M059J (cell line): ENCODE measurements around the gene HLF. TPM values are rescaled to one million over a fixed set of nuclear protein-coding genes. Genes with fewer than 3 reads are reported as not detected.

Experiments used
- DNase-seq: peaks from one replicate; pipeline ENCODE4 v3.0.0-alpha.2; 2012; ENCODE audit warnings: low read depth
- total RNA-seq: library from RNA; depleted of rRNA; stranded (reverse); fragments of >200 nt; shearing (Covaris generic); gene quantifications from 2 replicates; pipeline ENCODE4 v1.2.3, GENCODE V29; 2014

The HLF gene
- total RNA-seq, 1 experiment from 2014 or later, result 5.3 TPM

DNA sequence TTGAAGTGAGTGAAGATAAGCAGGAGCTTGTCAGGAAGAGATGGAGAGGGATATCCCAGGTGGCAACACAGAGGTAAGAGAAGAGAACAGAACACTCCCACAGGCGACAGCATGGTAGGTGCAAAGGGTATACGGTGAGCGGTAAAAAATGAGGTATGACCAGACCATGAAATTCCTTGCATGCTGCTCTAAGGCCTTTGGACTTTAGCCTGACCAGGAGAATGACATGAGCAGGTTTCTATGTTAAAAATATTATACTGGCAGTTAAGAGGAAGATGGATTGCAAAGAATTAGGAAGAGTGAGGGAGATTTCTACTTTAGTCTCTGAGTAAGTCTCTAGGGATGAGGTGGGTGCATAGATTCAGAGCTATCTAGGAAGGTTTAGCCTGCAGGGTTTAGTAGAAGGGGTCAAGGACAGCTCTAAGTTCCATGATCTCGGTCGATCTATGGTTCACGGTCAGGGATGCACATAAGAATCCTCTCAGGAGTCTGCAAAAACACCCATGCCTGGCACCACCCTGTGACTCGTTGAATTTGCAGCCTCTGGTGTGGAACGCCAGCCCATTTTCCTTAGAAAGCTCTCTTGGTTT is 65.7 kb downstream of the HLF start:
- no peak for DNase-seq

DNA sequence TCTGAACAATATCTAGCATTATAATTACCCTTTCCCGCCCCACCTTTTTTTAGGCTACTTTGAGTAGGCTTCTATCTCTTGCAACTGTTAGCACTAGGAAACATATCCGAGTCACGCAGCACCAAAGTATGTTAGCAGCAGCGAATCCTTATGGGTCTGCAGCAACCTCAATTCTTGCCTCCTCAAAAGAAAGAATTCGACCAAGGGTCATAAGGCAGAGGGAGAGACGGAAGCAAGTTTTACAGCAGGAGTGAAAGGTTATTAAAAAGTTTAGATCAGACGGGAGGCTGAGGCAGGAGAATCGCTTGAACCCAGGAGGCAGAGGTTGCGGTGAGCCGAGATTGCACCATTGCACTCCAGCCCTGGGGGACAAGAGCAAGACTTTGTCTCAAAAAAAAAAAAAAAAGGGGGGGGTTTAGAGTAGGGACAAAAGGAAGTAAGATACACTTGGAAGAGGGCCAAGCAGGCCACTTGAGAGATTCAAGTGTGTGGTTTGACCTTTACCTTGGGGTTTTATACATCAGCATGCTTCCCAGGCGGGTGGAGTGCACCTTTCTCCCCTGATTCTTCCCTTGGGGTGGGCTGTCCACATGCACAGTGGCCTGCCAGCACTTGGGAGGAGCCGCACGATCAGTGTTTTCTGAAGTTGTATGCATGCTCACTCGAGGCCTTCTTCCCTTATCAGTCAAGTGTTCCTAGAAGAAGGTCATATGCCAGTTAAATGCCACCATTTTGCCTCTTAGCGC is 67.7 kb downstream of the HLF start:
- DNase-seq, result peak; percentile 45

DNA sequence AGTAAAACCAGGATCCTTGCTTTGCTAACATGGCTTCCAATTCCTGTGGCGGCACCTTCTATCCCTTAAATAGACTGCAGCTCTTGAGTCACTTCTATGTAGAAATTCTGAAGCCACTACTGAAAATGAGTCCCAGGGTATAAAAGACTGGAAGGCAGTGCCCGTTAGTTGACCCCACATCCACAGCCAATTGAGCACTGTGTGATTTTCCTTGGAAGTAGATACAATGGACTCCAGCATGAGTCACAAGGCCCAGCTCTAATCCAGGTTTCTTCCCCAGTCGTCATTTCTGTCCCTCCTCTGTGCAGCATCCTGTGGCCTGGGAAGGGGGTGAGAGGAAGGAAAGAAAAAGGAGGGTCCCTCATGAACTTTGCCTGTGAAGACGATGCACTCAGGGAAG is 69.5 kb downstream of the HLF start:
- peak; percentile 88 for DNase-seq

DNA sequence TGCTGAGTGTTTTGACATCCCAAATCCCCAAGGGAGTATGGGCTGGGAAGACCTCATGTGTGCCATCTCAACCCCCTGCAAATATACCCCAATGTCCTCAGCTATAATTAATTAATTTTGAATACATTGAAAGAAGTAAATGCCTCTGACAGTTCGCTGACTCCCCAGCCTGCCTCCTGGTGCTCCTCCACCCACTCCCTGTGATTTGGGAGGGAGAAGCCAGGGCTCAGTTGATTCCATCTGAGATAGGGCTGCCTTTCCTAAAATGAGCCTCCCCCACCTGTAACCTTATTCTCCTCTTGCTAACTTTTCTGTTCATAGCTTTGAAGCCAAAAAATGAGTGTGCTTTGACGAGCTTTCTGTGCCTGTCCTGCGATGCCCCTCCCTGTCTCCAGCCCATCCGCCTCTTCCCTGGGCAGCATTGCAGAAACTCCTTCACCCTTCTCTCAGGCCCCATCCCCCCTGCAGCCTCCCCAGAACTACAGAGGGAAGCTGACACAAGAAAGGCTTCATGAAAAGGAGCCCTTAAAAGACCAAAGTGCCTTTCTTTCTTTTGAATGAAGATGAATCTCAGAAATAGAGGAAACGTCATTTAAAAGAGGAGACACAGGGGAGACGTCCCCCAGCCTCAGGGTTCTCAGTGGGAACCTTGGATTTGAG is 70.3 kb downstream of the HLF start:
- no peak for DNase-seq

DNA sequence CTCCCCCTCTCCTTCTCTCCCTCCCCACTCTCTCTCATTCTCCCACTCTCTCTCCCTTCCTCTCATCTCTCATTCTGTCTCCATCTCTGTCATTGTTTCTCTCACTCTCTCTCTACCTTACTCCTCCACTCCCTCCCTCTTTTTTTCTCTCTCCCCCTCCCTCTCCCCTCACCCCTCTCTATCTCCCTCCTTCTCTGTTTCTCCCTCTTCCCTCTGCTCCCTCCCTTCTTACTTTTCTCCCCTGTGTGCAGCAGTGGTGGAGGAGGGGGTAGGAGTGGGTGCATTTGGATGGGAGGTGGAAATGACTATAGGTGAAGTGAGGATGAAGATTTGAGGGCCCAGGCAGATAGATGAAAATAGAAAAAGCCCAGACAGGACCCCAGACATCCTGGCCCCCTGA is 70.9 kb downstream of the HLF start:
- DNase-seq, result no peak

DNA sequence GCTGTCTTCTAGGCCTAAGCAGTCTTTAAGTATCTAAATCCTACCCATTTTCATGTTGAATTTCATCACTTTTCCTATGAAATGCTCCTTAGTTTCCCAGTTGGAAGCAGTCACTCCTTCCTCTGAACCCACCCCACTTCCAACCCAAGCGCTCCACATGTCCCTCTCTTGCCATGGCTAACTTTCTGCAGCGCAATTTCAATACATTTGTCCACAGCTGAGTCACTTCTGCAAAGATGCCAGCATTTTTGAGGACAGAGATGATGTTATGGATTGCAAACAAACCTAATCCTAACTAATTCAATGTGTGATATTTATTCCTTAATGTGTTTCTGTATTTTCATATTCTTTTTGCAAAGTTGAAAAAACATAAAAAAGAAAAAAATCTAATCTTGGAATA is 71.7 kb downstream of the HLF start:
- no peak for DNase-seq

DNA sequence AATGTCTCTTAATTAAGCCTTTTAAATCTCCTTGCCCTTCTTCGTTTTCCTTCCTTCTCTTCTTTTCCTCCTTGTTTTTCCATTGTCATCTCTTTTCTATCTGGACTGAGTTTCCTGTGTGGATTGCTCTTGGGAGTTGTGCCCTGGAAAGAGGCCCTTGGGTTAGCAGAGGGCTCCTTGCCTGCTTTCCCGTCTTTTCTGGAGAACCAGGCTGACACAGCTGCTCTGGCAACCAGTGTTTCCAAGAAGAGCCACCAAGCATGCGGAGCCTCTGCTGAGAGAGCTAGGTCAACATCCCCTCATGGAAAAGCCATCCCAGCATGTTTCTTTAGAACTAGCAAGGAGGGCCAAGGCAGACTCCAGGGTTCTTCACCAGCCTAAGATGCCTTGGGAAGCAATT is 75.4 kb downstream of the HLF start:
- DNase-seq, result no peak

DNA sequence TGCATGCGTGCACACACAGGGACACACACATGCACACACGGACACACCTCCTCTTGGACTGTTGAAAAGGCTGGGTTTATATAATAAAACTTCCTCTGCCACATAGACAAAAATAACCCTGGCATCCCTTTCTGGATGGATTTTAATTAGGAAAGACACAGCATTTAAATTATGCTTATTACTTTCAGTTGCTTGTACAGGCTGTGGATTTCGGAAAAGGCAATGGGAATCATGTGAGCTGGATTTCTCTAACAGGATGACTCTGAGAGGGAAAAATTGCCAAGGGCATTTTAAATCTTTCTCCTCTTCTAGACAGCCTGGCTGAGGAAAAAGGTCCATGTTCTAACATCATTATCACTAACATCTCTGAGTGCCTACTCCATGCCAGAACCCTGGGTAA is 75.9 kb downstream of the HLF start:
- no peak for DNase-seq

DNA sequence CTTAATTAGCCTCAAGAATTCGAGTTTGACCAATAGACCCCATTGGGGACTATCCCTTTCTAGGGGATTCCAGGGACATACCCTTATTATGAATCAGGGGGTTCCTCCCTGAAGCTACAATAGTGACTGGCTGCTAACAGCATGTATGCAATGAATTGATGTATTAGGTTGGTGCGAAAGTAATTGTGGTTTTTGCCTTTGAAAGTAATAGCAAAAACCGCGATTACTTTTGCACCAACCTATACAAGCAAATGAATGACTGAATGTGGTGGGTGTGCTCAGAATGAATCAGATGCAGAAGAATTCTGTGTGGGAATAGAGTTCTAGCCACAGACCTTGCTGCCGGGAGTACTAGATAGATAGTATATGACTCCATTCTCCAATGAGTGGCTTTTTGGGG is 76.7 kb downstream of the HLF start:
- DNase-seq, result peak; percentile 75

DNA sequence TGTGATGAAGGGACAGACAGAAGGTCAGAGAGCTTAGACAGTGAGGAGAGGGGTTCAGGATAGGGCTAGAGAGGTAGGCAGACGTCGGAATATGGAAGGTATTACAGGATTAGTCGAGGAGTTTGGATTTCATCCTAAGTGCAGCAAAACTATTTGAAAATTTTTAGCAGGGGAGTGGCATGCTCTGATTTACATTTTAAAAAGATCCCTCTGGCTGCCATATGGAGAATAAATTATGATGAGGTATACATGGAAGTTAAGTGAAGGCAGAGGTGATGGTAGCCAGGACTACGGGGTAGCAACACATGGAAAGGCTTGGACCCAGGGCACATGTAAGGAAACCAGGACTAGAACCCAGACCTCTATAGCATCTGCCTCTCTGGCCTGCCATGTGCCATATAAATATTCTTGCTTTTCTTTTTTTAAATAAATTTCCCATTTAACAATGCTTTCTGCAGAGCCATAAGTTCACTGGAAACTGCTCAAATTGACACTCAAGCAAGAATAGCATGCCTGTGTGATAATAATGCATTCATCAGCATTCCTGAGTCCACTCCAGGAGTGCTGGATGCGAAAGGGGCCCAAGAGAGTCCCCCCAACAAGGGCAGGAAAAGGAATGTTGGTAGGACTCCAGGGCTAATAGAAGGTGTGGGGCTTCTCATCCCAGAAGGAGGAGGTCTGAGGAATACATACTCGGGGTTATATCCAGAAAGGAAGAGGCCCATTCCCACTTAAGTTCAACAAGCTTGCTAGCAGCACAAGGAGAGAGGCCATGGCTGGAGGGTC is 78.2 kb downstream of the HLF start:
- DNase-seq, result no peak

DNA sequence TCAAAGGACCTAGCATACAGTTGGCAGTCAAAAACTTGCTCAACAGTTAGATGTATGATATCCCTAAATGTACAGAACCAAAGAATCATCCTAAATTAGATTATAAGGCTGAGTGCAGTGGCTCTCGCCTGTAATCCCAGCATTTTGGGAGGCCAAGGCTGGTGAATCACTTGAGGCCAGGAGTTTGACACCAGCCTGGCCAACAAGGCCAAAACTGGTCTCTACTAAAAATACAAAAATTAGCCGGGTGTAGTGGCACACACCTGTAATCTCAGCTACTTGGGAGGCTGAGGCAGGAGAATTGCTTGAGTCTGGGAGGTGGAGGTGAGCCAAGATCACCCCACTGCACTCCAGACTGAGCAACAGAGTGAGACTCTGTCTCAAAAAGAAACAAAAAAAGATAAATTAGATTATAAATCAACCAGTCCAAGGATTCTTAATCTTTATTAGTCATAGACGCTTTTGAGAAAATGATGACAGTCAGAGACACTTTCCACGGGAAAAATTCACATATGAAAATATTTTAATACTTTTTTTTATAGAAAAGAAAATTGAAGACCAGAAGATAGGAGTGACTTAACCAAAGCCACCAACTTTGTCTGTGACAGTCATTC is 79.2 kb downstream of the HLF start:
- no peak for DNase-seq

DNA sequence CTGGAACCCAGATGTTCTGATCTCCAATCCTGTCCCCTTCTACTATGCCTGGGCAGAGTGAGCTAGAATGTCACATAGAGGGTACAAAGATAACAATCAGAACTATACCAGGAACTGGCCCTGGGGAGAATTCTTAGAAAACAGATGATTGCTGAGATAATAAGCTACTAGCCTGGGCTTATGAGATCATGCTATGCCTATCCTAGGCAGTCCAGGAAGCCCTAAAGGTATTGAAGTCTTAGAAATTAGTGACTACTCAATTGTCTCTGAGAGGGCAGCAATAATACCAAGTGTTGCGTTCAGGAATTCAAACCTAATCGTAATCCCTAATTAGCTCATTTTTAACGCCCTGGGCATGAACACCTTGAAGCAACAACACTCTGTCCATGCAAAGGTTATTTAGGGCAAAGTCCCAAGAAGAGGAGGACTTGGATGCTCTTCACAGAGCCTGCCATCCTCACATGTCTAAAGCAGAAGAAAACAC is 79.8 kb downstream of the HLF start:
- peak; percentile 54 for DNase-seq

DNA sequence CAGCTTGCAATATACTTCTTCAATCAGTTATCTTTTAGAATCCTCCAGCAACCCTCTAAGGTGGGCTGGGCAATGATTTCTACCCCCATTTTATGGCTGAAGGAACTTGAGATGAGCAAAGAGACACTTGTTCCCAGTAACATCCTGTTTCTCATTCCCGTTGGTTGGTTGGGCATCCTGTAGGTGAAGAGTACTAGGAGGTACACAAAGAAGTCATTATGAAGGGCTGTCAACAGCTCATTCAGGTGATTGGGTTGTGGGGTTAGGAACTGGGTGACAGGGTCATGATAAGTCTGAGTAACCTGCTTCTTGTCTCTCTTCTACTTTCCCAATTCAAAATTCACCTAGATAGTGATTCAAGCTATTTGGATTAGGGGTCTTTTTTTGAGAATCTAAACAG is 80.4 kb downstream of the HLF start:
- no peak for DNase-seq

DNA sequence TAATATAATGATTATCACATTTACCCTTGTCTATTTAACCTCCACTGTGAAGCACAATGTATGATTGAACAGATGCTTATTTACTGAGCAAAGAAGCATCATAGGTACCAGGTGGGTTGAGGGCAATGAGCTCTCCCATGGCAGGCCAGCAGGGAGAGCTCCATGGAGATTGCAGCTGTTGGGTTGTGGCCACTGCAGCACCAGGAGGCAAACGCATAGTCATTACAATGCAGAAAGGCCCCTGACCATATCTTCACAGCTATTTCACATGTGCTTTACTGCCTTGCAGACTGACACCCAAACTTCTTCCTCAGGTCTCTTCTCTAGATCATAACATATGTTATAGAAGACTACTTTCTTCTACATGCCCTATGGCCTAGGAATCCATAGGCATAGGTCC is 81.9 kb downstream of the HLF start:
- DNase-seq, result no peak

DNA sequence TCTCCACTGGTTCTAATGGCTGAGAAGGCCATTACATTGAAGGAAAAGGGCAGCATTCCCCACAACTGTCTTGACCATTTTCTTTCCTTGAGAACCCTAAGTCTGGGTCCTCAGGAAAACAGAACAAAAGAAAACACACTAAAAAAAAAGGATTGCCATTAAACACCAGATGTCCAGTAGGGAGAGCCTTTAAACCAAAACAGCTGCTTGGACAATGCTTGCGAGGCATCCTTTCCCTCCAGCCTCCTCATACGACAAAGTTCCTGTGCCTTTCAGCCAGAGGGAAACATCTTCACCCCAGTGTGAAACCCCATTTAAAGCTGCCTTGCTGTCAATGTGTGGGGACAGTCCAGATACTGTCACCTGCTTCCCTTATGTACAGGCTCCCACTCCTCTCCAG is 82.6 kb downstream of the HLF start:
- no peak for DNase-seq

DNA sequence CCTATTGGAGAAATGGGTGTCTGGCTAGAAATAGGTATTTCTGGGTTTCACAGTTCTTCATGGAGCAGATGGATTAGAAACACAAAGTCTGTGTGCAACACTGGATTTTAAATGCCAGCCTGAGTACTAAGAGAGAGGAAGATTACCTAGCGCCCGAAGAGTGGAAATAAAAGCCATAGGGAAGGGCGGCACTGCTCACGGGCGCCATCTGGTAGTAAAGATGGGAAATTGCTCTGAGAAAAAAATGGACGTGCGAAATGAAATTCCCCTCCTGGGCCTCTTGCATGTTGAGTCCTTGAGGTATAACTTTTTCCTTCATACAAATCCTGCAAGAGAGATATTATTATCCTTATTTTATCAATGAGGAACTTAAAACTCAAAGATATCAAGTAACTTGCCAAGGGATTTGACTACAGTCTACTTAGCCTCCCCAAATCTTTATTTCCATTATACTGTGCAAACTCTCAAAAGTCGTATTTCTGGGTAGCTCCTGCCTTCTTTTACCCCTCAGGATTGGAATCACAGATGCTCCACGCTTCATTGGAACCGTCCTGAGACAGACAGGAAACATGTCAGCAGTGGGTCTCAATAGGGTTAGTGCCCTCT is 84.1 kb downstream of the HLF start:
- peak; percentile 56 for DNase-seq

DNA sequence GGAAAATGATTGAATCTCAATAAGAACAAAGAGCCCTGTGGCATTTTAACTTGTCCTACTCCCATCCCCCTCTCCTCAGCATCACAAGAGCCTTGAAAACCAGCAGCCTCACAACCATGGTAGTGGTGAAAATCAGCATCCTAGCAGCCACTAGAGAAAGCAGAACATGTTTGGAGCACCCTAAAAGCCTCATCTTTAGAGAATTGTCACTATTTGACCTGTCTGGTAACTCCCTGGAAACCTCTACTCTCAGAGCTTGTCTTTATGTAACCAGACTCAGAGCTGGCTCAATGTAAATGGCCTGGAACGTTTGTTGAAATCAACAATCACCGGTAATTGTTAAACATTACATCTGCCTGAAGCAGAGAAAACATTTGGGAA is 86.1 kb downstream of the HLF start:
- DNase-seq, result no peak

DNA sequence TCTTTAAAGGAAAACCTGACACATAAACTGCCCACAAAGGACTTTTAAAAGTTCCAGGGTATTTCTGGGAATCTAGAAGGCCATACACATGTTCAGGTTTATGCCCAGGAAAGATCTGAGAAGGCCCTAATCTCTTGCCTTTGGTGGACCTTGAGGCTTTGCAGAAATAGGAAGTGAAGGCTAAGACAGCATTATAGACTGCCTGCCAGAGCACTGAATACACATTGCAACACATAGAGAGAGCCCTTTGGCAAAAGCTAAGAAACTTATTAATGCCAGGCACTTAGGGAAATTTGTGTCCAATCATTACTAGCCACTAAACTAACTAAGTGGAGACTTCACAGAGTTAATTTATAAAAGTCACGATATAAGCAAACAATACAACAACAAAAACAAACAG is 86.5 kb downstream of the HLF start:
- DNase-seq, result no peak

DNA sequence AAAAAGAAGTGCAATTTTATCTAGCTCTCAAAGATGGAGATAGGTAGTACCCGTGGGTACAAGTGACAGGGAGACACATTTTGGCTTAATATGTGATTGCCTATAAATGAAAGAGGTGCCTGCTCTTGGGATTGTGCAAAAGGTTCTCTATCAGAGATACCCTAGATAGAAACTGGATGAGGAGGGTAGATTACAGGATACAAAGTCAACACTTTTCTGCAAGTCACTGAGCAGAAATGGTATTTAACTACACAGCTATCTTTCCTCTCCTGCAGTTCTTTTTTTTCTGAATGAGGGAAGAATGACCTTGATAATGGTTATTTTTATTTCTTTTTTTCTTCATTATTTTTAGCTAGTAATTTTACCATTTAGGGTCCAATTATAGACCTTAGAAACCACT is 89.2 kb downstream of the HLF start:
- DNase-seq, result no peak

DNA sequence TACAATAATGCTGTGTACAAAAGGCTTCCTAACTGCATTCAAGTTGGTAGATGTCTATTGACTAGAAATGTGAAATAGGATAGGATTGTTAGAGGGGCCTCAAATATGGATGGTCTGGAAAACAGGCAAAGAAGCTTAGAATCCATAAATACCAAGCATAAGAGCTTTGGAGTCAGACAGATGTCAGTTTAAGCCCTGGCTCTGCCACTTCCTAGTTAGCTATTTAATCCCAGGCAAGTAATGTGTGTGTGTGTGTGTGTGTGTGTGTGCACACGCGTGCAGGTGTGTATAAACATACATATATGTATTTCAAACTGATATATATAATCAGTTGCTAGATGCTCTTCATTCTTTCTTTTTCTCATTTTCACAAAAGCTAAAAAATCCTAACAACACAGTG is 90.2 kb downstream of the HLF start:
- no peak for DNase-seq
